Astrocyte (in vitro differentiated cells and primary cell): ENCODE results near the gene SLC36A3. TPM values are rescaled to one million over a fixed set of nuclear protein-coding genes. Genes with fewer than 3 reads are reported as not detected.
A peak's percentile ranks its signal among the peaks of the same experiment; 100 is the strongest.

Source experiments
- DNase-seq: peaks from one replicate; pipeline ENCODE4 v3.0.0-alpha.2; 2010; ENCODE audit warnings: low read depth
- FAIRE-seq: peaks from 2 replicates; lab custom pipeline; 2011; peaks lifted over from hg19 to GRCh38; lab: Jason Lieb, UNC
- H2AFZ ChIP-seq: 2 replicates; pipeline ENCODE4 v1.6.0; 2012; ENCODE audit warnings: low read depth, low read length, inconsistent platforms
- H3K27ac ChIP-seq: 2 replicates; pipeline ENCODE4 v1.5.1; 2011; ENCODE audit warnings: low read depth, low read length, inconsistent platforms
- H3K27me3 ChIP-seq: 2 replicates; pipeline ENCODE4 v1.6.0; 2011; ENCODE audit warnings: low read length, inconsistent platforms; ENCODE audit not compliant: insufficient read depth
- H3K36me3 ChIP-seq: 2 replicates; pipeline ENCODE4 v1.5.1; 2011; ENCODE audit warnings: low read length, inconsistent platforms; ENCODE audit not compliant: insufficient read depth
- H3K4me1 ChIP-seq: 2 replicates; pipeline ENCODE4 v1.5.1; 2011; ENCODE audit warnings: low read length, inconsistent platforms; ENCODE audit not compliant: insufficient read depth
- H3K4me2 ChIP-seq: 2 replicates; pipeline ENCODE4 v1.6.0; 2012; ENCODE audit warnings: low read length, inconsistent platforms
- H3K4me3 ChIP-seq: 2 replicates; pipeline ENCODE4 v1.5.1; 2011; ENCODE audit warnings: low read depth, mild to moderate bottlenecking, low read length, inconsistent platforms; ENCODE audit not compliant: insufficient read depth
- H3K79me2 ChIP-seq: 2 replicates; pipeline ENCODE4 v1.6.0; 2012; ENCODE audit warnings: mild to moderate bottlenecking, low read length, inconsistent platforms; ENCODE audit not compliant: insufficient read depth
- H3K9ac ChIP-seq: 2 replicates; pipeline ENCODE4 v1.6.0; 2012; ENCODE audit warnings: mild to moderate bottlenecking, low read length, inconsistent platforms
- H3K9me3 ChIP-seq: 2 replicates; pipeline ENCODE4 v1.5.1; 2012; ENCODE audit warnings: low read depth, mild to moderate bottlenecking, low read length, inconsistent platforms; ENCODE audit not compliant: insufficient read depth
- H4K20me1 ChIP-seq: 2 replicates; pipeline ENCODE4 v1.6.0; 2012; ENCODE audit warnings: low read length, inconsistent platforms; ENCODE audit not compliant: insufficient read depth
- H3K27ac Mint-ChIP-seq: one replicate; pipeline ENCODE4 v1.8.0; 2021; ENCODE audit warnings: mild to moderate bottlenecking, mixed read lengths; ENCODE audit not compliant: unreplicated experiment
- H3K27me3 Mint-ChIP-seq: one replicate; pipeline ENCODE4 v1.8.0; 2021; ENCODE audit warnings: low read depth, mixed read lengths; ENCODE audit not compliant: unreplicated experiment
- H3K36me3 Mint-ChIP-seq: one replicate; pipeline ENCODE4 v1.8.0; 2021; ENCODE audit warnings: low read depth, mixed read lengths; ENCODE audit not compliant: unreplicated experiment
- H3K4me1 Mint-ChIP-seq: one replicate; pipeline ENCODE4 v1.8.0; 2021; ENCODE audit warnings: low read depth, mixed read lengths; ENCODE audit not compliant: unreplicated experiment
- H3K4me3 Mint-ChIP-seq: one replicate; pipeline ENCODE4 v1.8.0; 2021; ENCODE audit warnings: mild to moderate bottlenecking, moderate library complexity, mixed read lengths; ENCODE audit not compliant: unreplicated experiment
- H3K9me3 Mint-ChIP-seq: one replicate; pipeline ENCODE4 v1.8.0; 2021; ENCODE audit warnings: mild to moderate bottlenecking, mixed read lengths; ENCODE audit not compliant: unreplicated experiment
- EZH2 ChIP-seq: IDR thresholded peaks from 2 replicates; pipeline ENCODE4 v1.6.1; 2012; ENCODE audit warnings: mild to moderate bottlenecking, low read length, inconsistent platforms; ENCODE audit not compliant: insufficient read depth
- total RNA-seq: library from RNA; stranded (reverse); gene quantifications from 2 replicates; pipeline ENCODE4 v1.2.1, GENCODE V29; 2021
- TF ChIP-seq, protein P1 (sequence below): IDR thresholded peaks from 2 replicates; pipeline ENCODE4 v1.5.1; 2011; ENCODE audit warnings: low read depth, mild to moderate bottlenecking, inconsistent platforms, low read length, moderate library complexity; ENCODE audit not compliant: insufficient read depth

SLC36A3 gene
- total RNA-seq, 1 donor from 2014 or later: not detected

DNA sequence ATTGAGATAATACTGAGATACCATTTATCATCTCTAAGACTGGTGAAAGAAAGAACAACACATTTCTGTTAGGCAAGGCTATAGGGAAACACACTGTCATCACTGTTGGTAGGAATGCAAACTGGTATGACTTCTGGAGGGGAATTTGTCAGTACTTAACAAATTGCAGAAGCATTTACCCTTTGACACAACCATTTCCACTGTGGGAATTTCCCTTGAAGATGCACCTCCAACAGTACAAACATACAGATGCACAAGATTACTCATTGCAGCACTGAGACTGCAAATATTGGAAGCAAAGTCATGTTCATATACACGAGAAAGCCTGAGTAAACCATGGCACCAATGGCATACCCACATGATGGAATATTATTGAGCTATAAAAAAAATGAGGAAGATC, 33.0 kb downstream of the SLC36A3 start:
- Histone ChIP-seq H3K9ac (no peak overlapping the region), H2AFZ (no peak overlapping the region), H3K27ac (no peak overlapping the region), H3K4me3 (no peak overlapping the region), H4K20me1 (no peaks in the 10 kb centered on the region), H3K79me2 (no peaks in the 10 kb centered on the region), H3K4me1 (no peaks in the 10 kb centered on the region), H3K9me3 (no peaks in the 10 kb centered on the region), H3K4me2 (no peak overlapping the region), H3K36me3 (peaks cover 3% of the 10 kb centered on the region), H3K27me3 (no peaks in the 10 kb centered on the region)
- Mint-ChIP-seq H3K27me3 (no peaks in the 10 kb centered on the region), H3K4me1 (no peaks in the 10 kb centered on the region), H3K27ac (no peak overlapping the region), H3K9me3 (no peaks in the 10 kb centered on the region), H3K36me3 (peaks cover 7% of the 10 kb centered on the region), H3K4me3 (no peak overlapping the region)
- DNase-seq: peak; percentile 25
- TF ChIP-seq, protein P1, sequence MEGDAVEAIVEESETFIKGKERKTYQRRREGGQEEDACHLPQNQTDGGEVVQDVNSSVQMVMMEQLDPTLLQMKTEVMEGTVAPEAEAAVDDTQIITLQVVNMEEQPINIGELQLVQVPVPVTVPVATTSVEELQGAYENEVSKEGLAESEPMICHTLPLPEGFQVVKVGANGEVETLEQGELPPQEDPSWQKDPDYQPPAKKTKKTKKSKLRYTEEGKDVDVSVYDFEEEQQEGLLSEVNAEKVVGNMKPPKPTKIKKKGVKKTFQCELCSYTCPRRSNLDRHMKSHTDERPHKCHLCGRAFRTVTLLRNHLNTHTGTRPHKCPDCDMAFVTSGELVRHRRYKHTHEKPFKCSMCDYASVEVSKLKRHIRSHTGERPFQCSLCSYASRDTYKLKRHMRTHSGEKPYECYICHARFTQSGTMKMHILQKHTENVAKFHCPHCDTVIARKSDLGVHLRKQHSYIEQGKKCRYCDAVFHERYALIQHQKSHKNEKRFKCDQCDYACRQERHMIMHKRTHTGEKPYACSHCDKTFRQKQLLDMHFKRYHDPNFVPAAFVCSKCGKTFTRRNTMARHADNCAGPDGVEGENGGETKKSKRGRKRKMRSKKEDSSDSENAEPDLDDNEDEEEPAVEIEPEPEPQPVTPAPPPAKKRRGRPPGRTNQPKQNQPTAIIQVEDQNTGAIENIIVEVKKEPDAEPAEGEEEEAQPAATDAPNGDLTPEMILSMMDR: no peak
- TF ChIP-seq EZH2: no peak
- peak; percentile 13 for FAIRE-seq

DNA sequence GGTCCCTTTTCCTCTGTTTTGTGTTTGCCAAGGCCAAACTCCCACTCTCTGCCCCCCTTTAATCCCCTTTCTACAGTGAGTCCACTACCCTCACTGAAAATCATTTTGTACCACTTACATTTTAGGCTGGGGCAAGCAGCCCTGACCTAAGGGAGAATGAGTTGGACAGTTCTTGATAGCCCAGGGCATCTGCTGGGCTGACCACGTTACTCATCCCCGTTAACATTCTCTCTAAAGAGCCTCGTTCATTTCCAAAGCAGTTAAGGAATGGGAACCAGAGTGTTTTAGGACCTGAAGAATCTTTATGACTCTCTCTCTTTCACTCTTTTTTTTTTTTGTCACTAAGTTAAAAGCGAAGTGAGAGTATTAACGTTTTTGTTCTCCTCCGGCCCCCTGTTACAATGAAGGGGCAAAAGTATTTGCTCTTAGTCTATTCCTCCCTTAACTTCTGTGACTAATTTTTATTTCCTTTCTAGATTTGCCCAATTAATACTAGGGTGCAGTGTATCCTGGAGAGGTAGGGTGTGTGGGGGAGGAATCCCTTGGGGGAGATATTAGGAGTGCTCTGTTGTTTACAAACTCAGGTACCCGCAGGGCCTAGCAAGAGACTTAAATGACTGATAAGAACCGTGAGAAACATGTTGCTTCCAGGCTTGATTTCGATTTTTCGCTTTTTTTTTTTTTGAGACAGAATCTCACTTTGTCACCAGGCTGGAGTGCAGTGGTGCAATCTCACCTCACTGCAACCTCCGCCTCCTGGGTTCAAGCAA, 35.9 kb downstream of the SLC36A3 start:
- Mint-ChIP-seq H3K27me3 (no peaks in the 10 kb centered on the region), H3K4me1 (peaks cover 9% of the 10 kb centered on the region), H3K27ac (peak overlapping the region; percentile 60), H3K9me3 (no peaks in the 10 kb centered on the region), H3K36me3 (peaks cover 7% of the 10 kb centered on the region), H3K4me3 (no peak overlapping the region)
- H3K27me3 ChIP-seq: no peaks in the 10 kb centered on the region
- FAIRE-seq (no peak), DNase-seq (no peak)
- no peak overlapping the region for H3K27ac ChIP-seq
- peaks cover 5% of the 10 kb centered on the region for H3K4me1 ChIP-seq
- H3K9me3 ChIP-seq: no peaks in the 10 kb centered on the region
- no peaks in the 10 kb centered on the region for H4K20me1 ChIP-seq
- no peak overlapping the region for H3K4me2 ChIP-seq
- no peak overlapping the region for H2AFZ ChIP-seq
- H3K4me3 ChIP-seq: no peak overlapping the region
- no peaks in the 10 kb centered on the region for H3K79me2 ChIP-seq
- TF ChIP-seq EZH2: no peak
- TF ChIP-seq, protein P1: no peak
- H3K9ac ChIP-seq: no peak overlapping the region
- peaks cover 3% of the 10 kb centered on the region for H3K36me3 ChIP-seq

DNA sequence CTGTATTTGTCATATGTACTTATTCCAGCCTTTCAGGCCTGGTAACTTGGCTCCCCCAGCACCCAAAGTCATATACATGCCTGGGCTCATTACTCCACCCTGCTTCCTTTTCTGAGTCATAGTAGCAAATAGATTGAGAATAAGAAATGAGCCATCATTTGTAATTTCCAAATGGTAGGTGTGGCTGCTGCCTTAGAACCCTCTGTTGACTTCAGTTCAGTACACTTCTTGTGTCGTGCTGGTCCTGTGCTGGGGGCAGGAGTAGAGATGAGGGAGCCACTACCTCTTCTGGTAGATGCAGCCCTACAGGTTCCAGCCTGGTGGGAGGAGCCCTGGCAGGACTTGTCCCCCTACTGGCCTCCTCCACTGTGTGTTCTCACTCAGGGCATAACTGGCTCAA, 39.5 kb downstream of the SLC36A3 start:
- Mint-ChIP-seq H3K36me3 (peaks cover 8% of the 10 kb centered on the region), H3K4me1 (peaks cover 9% of the 10 kb centered on the region), H3K4me3 (no peak overlapping the region), H3K9me3 (no peaks in the 10 kb centered on the region), H3K27ac (no peak overlapping the region), H3K27me3 (no peaks in the 10 kb centered on the region)
- H3K9ac ChIP-seq: no peak overlapping the region
- H4K20me1 ChIP-seq: no peaks in the 10 kb centered on the region
- H3K36me3 ChIP-seq: peaks cover 3% of the 10 kb centered on the region
- no peak overlapping the region for H2AFZ ChIP-seq
- peaks cover 5% of the 10 kb centered on the region for H3K4me1 ChIP-seq
- FAIRE-seq (no peak), DNase-seq (peak; percentile 28)
- H3K4me2 ChIP-seq: no peak overlapping the region
- H3K4me3 ChIP-seq: no peak overlapping the region
- no peaks in the 10 kb centered on the region for H3K9me3 ChIP-seq
- no peak overlapping the region for H3K27ac ChIP-seq
- H3K79me2 ChIP-seq: no peaks in the 10 kb centered on the region
- no peaks in the 10 kb centered on the region for H3K27me3 ChIP-seq
- no peak for TF ChIP-seq EZH2
- TF ChIP-seq, protein P1: no peak
